ENCODE data around the gene FGD2.

FGD2 gene, protein sequence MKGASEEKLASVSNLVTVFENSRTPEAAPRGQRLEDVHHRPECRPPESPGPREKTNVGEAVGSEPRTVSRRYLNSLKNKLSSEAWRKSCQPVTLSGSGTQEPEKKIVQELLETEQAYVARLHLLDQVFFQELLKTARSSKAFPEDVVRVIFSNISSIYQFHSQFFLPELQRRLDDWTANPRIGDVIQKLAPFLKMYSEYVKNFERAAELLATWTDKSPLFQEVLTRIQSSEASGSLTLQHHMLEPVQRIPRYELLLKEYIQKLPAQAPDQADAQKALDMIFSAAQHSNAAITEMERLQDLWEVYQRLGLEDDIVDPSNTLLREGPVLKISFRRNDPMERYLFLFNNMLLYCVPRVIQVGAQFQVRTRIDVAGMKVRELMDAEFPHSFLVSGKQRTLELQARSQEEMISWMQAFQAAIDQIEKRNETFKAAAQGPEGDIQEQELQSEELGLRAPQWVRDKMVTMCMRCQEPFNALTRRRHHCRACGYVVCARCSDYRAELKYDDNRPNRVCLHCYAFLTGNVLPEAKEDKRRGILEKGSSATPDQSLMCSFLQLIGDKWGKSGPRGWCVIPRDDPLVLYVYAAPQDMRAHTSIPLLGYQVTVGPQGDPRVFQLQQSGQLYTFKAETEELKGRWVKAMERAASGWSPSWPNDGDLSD

DNA sequence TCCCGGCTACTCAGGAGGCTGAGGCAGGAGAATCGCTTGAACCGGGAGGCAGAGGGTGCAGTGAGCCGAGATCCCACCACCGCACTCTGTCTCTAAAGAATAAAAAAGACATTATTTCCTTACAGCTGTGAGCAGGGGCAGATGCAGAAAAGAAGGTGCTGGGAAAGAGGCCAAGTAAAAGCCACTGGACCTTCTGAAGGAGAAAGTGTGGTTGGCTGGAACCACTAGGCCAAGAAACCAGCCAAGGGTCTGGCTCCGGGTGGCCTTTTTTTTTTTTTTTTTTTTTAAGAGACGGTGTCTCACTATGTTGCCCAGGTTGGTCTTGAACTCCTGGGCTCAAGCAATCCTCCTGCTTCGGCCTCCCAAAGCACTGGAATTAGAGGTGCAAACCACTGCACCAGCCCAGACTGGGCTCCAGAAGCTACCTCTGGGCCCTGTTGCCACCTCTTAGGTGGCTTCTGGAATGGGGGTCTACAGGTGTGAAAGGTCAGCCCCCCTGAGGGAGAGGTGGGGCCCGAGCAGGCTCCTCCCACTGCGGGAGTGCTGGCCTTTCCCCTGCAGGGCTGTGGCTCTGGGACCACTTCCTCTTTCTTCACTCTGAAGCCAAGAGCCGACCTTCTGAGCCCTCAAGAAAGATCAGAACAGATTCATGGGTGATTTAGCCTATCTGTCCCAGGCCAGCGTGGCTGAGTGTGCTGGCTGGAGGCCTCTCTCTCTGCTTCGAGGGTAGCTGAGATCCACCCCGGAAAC is at the start of gene FGD2:
TSS of gene FGD2 (plus strand) at position 595 of the 750 bp plus-strand sequence. CDS start 163 bp downstream, outside the sequence.
- DNase-seq (ENCODE audit: low read depth in 2 of 2) = no peak

DNA sequence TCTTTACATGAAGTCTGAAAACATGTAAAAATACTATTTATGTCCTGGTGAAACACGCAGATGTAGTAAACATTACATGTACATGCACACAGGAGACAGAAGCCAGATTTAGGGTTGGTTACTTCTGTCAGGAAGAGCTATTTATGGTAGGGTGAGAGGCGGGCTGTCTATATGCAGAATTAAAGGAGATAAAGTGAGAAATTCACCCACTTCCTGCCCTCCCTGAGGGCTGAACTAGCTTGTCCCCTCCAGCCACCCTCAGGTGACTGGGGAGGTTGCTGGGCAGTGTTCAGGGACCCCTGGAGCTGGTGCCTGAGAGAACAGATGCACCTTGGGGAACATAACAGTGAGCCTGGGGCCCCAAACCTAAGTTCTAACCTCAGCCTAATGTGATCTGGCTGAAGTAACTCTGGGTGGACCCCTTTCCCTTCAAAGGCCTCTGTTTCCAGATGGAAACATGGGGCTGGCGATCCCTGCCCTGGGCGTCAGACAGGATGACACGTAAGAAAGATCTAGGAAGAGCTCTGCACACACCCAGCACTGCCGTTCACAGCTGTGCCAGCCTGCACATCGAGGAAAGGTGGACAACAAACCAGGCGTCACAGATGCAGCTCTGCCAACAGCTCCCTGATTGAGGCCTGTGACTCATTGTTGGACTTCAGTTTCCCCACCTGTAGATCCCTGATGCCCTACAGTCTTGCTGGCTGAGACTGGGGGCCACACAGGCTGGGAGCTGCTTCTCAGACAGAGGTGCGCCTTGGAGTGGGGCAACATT is 49.6 kb upstream of the FGD2 start:
- DNase-seq (ENCODE audit: low read depth in 2 of 2) = no peak

DNA sequence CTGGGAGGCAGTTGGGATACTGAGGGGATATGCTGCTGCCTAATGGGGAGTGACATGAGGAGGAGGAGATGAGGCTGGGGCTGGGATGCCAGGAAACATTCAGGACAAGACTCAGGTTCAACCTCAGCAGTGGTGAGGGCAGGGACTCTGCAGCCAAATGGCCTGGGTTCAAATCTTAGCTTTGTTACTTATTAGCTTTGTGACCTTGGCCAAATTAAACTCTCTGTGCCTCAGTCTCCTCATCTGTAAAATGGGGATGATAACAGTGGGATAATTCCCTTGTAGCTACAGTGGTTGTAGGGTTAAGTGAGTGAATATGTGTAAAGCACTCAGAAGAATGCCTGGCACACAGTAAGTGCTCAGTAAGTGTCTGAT is 49.0 kb upstream of the FGD2 start:
- DNase-seq (ENCODE audit: low read depth in 2 of 2) = no peak

DNA sequence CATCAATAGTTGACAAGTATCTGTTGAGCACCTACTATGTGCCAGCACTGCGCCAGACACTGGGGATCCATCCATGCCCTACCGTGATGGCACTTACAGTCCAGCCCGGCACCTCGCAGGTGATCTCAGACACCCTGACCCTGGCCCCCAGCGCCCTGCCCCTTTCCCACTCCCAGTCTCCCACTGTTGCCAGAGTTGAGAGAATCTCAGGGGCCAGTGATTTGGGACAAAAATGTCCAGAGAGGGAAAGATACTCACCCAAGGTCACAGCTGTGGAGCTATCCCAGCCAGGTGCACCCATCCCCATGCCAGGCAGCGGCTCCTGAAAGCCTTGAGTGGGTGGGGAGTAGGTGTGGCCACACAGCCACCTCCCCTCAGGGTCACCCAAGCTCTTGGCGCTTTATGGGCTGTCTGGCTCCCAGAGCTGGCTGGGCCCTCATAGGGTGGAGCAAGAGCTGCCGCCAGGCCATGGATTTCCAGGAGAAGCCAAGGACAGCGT is 47.6 kb upstream of the FGD2 start:
- no peak for DNase-seq (ENCODE audit: low read depth in 2 of 2)

DNA sequence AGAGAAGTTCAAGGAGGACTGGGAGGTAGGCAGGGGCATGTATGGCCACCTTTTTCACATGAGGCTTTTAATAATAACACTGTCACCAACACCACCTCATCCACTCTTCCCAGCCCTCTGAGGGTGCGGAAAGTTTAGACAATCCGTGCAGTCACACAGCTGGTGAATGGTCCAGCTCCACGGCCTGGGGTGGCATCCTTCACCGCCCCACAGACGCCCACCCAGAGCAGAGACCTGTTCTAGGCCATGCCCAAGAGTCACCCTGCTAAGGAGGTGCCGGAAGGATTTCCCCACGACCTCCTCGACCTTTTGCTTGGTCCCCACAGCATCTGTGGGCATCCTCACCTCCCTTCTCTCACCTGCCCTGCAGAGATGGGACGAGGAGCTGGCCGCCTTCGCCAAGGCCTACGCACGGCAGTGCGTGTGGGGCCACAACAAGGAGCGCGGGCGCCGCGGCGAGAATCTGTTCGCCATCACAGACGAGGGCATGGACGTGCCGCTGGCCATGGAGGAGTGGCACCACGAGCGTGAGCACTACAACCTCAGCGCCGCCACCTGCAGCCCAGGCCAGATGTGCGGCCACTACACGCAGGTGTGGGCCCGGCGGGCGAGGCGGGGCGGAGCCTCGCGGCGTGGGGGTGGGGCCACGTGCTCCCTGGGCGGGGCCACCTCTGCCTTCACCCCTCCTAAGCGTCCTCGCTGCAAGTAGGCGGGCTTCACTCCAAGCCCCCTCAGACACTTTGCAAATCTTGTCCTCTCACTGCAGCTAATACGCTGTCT is 46.5 kb upstream of the FGD2 start:
- no peak for DNase-seq (ENCODE audit: low read depth in 2 of 2)

DNA sequence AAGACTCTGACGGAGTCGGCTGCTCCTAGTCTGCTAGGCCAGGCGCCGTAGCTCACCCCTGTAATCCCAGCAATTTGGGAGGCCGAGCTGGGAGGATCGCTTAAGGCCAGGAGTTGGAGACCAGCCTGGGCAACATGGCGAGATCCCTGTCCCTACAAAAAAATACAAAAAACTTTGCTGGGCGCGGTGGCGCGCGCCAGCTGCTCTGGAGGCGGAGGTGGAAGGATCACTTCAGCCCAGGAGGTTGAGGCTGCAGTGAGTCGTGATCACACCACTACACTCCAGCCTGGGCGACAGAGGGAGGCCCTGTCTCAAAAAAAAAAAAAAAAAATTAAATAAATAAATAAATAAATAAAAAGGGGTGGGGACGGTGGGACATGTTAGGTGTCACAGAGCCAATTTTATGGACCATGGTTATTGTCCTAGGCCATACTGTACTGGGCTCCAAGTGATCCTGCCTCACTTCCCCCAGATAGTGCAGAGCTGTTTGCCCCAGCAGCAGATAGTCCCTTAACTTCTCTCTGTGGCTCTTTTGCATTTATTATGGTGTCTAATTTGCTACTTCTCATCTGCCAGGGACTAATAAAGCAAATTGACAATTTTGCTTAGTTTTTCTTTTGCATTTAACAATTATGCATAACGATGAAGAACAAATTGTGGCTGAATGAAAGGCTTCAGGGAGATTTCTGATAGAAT is 45.8 kb upstream of the FGD2 start:
- DNase-seq (ENCODE audit: low read depth in 2 of 2) = no peak

DNA sequence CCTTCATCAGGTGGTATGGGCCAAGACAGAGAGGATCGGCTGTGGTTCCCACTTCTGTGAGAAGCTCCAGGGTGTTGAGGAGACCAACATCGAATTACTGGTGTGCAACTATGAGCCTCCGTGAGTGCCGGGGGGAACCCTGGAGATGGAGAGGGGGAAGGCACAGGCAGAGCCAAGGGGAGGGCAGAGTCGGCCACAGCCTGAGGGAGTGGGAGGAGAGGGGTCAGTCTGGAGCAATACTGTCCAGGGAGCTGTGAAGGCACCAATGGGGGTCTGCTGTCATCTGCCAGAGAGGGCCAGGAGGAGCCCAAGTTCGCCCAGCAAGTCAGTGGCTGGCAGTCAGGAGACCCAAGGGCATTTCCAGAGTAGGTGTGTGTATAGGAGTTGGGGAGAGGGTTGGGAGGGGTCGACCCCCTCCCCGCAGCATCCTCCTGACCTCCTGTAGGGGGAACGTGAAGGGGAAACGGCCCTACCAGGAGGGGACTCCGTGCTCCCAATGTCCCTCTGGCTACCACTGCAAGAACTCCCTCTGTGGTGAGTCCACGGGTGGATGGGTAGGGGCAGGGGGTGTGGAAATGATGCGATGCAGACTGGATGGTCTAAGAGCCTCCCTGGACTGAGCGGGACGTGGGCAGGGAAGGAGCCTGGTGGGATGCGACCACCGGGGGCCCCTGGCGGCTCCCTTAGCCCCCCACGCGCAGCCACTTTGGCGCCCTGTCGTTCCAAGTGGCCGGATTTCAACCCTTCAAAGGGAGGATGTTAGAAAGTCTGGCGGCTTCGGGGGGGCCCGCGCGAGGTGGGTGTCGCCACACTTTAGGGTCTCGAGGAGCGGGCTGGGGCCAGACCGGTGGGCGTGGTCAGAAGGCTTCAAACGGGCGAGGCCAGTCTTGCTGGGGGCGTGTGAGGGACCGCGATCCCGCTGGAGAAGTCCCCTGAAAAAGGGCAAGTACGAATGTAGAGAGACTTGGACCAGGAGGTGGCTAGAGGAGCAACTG is 43.7 kb upstream of the FGD2 start:
- no peak for DNase-seq (ENCODE audit: low read depth in 2 of 2)

DNA sequence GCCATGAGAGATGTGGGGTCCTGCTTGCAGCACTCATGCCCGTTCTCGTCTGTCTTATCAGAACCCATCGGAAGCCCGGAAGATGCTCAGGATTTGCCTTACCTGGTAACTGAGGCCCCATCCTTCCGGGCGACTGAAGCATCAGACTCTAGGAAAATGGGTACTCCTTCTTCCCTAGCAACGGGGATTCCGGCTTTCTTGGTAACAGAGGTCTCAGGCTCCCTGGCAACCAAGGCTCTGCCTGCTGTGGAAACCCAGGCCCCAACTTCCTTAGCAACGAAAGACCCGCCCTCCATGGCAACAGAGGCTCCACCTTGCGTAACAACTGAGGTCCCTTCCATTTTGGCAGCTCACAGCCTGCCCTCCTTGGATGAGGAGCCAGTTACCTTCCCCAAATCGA is 42.6 kb upstream of the FGD2 start:
- DNase-seq (ENCODE audit: low read depth in 2 of 2) = peak; percentile 59 to 61

DNA sequence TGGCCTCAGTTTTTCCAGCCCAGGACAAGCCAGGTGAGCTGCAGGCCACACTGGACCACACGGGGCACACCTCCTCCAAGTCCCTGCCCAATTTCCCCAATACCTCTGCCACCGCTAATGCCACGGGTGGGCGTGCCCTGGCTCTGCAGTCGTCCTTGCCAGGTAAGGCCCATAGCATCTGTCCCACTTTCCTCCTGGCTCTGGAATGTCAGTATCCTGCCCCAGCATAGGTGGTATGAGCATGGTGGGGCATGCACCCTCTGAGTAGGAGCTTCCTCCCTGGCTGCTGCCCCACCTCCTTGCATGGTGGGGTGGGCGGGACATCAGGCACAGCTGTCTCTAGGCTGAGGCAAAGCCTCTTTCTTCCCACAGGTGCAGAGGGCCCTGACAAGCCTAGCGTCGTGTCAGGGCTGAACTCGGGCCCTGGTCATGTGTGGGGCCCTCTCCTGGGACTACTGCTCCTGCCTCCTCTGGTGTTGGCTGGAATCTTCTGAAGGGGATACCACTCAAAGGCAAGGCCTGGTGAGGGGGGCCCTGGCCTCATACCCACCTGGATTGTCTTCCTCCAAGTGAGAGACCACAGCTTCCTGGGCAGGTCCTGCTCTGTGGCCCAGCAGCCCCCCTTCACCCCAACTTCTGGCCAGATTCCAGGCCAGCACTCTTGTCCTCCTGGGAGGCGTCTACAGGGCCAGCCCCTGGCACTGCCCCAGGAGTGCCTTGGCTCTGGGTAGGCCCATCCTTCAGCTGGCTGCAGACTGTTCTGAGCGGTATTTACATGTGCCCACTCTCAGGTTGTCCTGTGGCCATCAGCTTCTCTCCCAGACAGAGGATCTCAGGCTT is 41.8 kb upstream of the FGD2 start:
- DNase-seq (ENCODE audit: low read depth in 2 of 2) = no peak

DNA sequence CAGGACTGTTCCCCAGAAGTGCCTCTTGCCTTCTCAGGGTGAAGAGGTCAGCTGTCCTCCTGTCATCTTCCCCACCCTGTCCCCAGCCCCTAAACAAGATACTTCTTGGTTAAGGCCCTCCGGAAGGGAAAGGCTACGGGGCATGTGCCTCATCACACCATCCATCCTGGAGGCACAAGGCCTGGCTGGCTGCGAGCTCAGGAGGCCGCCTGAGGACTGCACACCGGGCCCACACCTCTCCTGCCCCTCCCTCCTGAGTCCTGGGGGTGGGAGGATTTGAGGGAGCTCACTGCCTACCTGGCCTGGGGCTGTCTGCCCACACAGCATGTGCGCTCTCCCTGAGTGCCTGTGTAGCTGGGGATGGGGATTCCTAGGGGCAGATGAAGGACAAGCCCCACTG is 41.1 kb upstream of the FGD2 start:
- DNase-seq (ENCODE audit: low read depth in 2 of 2) = no peak

DNA sequence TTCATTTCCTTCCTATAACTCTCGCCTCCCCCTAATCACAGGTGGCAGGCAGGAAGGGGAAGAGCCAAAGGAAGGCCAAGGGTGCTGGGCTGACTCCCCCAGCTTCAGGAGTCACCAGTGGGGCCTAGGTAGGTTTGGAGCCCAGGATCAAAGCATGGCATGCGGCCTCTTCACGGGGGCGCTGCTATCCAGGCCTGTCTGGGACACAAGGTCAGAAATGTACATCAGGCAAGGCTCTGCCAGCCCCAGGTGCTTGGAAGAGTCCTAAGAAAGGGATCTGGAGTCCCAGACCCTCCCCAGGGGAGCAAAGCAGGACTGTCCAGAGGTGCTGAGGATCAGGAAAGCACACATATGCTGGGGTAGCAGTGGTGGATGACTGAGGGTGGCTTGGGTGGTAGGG is 40.5 kb upstream of the FGD2 start:
- no peak for DNase-seq (ENCODE audit: low read depth in 2 of 2)

DNA sequence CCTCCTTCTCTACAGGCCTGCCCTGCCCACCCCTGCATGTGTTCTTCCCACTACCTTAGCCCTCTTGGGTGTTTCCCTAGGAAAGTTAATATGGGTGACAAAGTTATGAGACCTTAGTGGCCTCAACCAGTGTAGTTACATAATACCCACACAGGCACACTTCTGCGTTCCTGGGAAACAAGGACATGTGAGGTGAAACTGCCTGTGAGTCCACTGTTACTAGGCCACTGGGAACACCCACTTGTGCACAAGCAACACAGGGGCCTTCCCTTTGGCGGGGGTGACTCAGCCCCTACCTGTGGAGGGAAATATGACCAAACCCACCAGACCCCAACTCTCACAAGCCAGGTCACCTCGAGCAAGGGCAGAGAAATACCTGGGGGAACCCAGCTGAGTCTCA is 38.2 kb upstream of the FGD2 start:
- no peak for DNase-seq (ENCODE audit: low read depth in 2 of 2)

DNA sequence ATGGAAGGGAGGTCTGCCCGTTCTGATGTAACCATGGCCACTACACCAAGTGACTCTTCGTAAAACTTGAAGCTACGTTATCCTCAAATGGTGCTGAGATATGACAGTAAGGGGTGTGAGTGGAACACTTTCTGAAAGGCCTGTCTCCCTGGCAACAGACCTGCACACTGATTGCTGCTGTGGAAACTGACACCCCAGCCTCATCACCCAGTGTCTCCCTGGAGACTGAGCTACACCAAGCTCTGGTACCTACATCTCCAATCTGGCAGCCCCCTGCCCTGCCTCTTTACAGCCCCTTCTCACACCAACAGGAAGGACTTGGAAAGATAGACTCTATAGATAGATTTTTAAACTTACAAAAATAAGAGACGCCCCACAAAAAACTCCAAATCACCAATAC is 37.7 kb upstream of the FGD2 start:
- no peak for DNase-seq (ENCODE audit: low read depth in 2 of 2)

DNA sequence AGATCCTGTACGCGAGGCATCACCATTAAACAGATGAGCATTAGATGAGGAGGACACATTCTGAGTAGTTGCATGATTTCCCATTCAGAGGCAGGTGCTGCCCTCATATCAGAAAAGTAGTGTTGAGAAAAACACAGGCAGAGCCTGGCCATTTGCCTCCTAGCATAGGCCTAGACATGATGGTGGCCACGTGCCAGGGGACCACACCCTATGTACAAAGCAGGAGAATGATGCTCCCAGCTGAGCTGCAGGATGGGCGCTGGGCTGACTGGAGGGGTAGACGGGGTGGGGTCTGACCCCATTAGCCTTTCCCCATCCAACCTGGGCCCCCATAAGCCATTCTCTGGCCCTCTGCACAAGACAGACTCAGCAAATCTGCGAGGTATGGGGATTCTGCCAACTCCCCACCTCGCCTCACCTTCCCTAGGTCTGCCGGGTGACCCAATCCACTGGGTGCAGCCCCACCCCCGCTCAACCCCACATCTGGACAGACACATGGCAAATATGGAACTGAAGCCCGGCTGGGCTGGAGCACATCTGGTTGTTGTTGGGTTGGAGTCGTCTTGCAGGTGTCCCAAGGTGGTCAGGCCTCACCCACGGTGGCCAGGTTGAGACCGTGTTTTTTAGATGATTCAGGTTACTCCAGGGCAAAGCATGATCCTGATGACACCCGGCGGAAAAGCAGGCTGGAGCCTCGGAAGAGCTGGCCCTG is 37.0 kb upstream of the FGD2 start:
- no peak for DNase-seq (ENCODE audit: low read depth in 2 of 2)

DNA sequence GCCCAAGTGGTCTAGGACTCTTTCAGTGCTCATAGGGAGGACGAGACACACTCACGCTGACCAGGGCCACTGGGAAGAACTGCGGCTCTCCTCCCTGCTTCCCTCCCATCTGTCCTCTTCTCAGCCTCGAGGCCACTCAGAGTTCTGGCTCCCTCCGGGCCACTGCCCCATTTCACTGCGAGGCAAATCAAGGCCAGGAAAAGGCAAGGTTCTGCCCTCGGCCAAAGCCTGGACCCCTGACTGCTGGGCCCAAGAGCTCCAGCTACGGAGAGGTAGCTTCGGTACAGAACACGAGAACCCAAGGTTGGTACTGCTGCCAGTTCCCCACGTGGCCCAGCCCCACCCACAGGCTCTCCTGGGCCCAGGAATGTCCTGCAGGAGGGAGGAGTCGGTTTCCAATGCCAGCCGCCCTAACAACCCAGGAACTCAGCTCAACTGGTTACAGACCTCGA is 36.2 kb upstream of the FGD2 start:
- DNase-seq (ENCODE audit: low read depth in 2 of 2) = no peak

DNA sequence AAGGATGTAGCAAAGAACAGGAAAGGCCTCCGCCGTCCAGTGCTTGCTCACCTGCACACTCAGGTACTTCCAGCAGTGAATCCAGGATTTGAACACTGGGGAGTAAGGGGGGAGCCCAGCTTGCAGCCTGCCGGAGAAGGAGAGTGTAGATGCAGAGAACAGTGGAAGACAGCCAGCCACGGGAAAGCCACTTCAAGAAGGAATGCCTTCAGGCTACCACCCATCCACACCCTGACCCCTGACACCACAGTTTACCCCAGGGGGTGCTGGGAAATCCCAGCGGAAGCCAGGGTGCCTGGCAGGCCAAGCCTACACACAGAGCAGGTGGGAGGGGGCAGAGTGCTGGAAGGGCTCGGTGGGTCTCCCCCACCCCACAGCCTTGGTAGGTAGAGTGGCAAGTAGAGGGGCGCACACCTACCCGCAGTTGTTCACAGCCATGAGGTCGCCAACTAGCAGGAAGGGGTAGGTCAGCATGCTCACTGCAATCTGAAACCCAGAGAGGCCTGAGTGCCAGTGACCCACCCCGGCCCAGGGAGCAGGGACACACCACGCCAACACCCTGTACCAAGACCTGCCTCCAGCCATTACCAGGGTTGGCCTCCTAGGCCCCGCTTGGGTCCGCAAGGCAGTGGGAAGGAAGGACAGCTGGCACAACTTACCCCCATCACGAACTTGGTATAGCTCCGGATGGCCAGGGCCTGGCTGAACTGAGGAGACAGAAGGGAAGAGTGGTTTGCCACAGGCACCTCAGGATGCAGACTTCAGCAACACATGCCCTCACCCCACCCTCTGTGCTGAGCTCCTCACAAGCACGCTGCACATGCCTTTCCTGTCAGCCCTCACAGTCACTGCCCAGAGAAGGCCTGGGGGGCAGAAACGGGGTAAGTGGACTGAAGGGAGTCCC is 35.2 kb upstream of the FGD2 start:
- DNase-seq (ENCODE audit: low read depth in 2 of 2) = no peak
